IMR-90 (cell line): ENCODE data around the gene FRK. TPM values are rescaled to one million over a fixed set of nuclear protein-coding genes. Genes with fewer than 3 reads are reported as not detected.
A peak's percentile ranks its signal among the peaks of the same experiment; 100 is the strongest.

Experiments used
- ATAC-seq: fragments of 200-7000 bp; cut with Tn5 transposase; 2 replicates; pipeline ENCODE4 v1.9.1; 2020; ENCODE audit warnings: low read depth, mild to moderate bottlenecking, moderate library complexity
- BruUV-seq: library from RNA; stranded (reverse); fragments of 400-500 nt; replicated peaks from 2 replicates; lab custom pipeline; 2021; lab: Mats Ljungman, UMichigan
- CTCF ChIA-PET: fragments of 300-600 bp; formaldehyde crosslinking; extraction: SDS; loops from one replicate; lab custom pipeline; 2021; ENCODE audit warnings: antibody characterized with exemption; lab: Yijun Ruan, JAX
- POLR2A ChIA-PET: fragments of 300-600 bp; sonication (Branson Sonifier 250); formaldehyde crosslinking; loops from one replicate; lab custom pipeline; 2022; ENCODE audit warnings: antibody characterized with exemption; ENCODE audit not compliant: unreplicated experiment; lab: Charles Lee
- DNase-seq: peaks from one replicate; pipeline ENCODE4 v3.0.0; 2013
- H2AFZ ChIP-seq: replicated peaks from 2 replicates; pipeline ENCODE3; 2013; ENCODE audit warnings: low read length, mild to moderate bottlenecking; ENCODE audit not compliant: poor library complexity
- H2AK5ac ChIP-seq: 2 replicates; pipeline ENCODE4 v1.6.1; 2013; ENCODE audit warnings: low read depth, low read length, inconsistent platforms
- H2AK9ac ChIP-seq: replicated peaks from 2 replicates; pipeline ENCODE3; 2013; ENCODE audit warnings: mild to moderate bottlenecking, low read depth, low read length, moderate library complexity; ENCODE audit not compliant: poor library complexity
- H2BK120ac ChIP-seq: 2 replicates; pipeline ENCODE4 v1.6.1; 2013; ENCODE audit warnings: low read depth, low read length, inconsistent platforms
- H2BK15ac ChIP-seq: 3 replicates; pipeline ENCODE4 v1.6.1; 2013; ENCODE audit warnings: low read depth, low read length, inconsistent platforms
- H2BK20ac ChIP-seq: 2 replicates; pipeline ENCODE4 v1.6.1; 2013; ENCODE audit warnings: low read depth, mild to moderate bottlenecking, inconsistent platforms, low read length, moderate library complexity
- H2BK5ac ChIP-seq: 2 replicates; pipeline ENCODE4 v1.6.1; 2013; ENCODE audit warnings: mild to moderate bottlenecking, low read depth, low read length, inconsistent platforms; ENCODE audit not compliant: poor library complexity, severe bottlenecking
- H3K14ac ChIP-seq: replicated peaks from 2 replicates; pipeline ENCODE4 v1.6.1; 2013; ENCODE audit warnings: low read depth, low read length, inconsistent platforms
- H3K18ac ChIP-seq: 2 replicates; pipeline ENCODE4 v1.6.1; 2013; ENCODE audit warnings: low read depth, low read length, control low read depth
- H3K23ac ChIP-seq: 2 replicates; pipeline ENCODE4 v1.6.1; 2013; ENCODE audit warnings: low read depth, low read length, inconsistent platforms
- H3K27ac ChIP-seq: 2 replicates; pipeline ENCODE4 v1.5.1; 2013; ENCODE audit warnings: mild to moderate bottlenecking, control low read depth, low read length; ENCODE audit not compliant: insufficient read depth
- H3K27me3 ChIP-seq: 2 replicates; pipeline ENCODE4 v1.6.1; 2013; ENCODE audit warnings: low read length; ENCODE audit not compliant: control insufficient read depth, insufficient read depth
- H3K36me3 ChIP-seq: 2 replicates; pipeline ENCODE4 v1.6.1; 2013; ENCODE audit warnings: low read length, mixed read lengths; ENCODE audit not compliant: control insufficient read depth, insufficient read depth
- H3K4ac ChIP-seq: 2 replicates; pipeline ENCODE4 v1.6.1; 2013; ENCODE audit warnings: low read depth, low read length, inconsistent platforms
- H3K4me1 ChIP-seq: 2 replicates; pipeline ENCODE4 v1.6.1; 2013; ENCODE audit warnings: low read length, mixed read lengths; ENCODE audit not compliant: control insufficient read depth, insufficient read depth
- H3K4me2 ChIP-seq: 2 replicates; pipeline ENCODE4 v1.6.1; 2013; ENCODE audit warnings: low read depth, mild to moderate bottlenecking, control low read depth, low read length, moderate library complexity
- H3K4me3 ChIP-seq: 2 replicates; pipeline ENCODE4 v1.5.1; 2013; ENCODE audit warnings: low read depth, mild to moderate bottlenecking, control low read depth, low read length, moderate library complexity; ENCODE audit not compliant: insufficient read depth
- H3K56ac ChIP-seq: 2 replicates; pipeline ENCODE4 v1.6.1; 2013; ENCODE audit warnings: low read length, inconsistent platforms; ENCODE audit not compliant: insufficient read depth; ENCODE audit errors: extremely low read depth
- H3K79me1 ChIP-seq, 2 experiments: 2 replicates each; pipeline ENCODE4 v1.6.1; 2013; ENCODE audit warnings: low read length in 2 of 2, inconsistent platforms in 1 of 2, low read depth in 1 of 2
- H3K9ac ChIP-seq: 2 replicates; pipeline ENCODE4 v1.6.1; 2013; ENCODE audit warnings: low read depth, low read length, control low read depth
- H3K9me1 ChIP-seq: 2 replicates; pipeline ENCODE4 v1.6.1; 2013; ENCODE audit warnings: low read length, inconsistent platforms; ENCODE audit not compliant: insufficient read depth
- H3K9me3 ChIP-seq: 2 replicates; pipeline ENCODE4 v1.6.1; 2013; ENCODE audit warnings: low read length; ENCODE audit not compliant: control insufficient read depth, insufficient read depth
- H4K20me1 ChIP-seq: 2 replicates; pipeline ENCODE4 v1.6.1; 2013; ENCODE audit warnings: low read length, inconsistent platforms; ENCODE audit not compliant: insufficient read depth
- H4K5ac ChIP-seq: 2 replicates; pipeline ENCODE4 v1.6.1; 2013; ENCODE audit warnings: mild to moderate bottlenecking, low read depth, low read length, control low read depth
- H4K8ac ChIP-seq, 2 experiments: 2 replicates each; pipeline ENCODE4 v1.6.1; 2013; ENCODE audit warnings: low read depth in 2 of 2, low read length in 2 of 2, control low read depth in 1 of 2, inconsistent platforms in 1 of 2
- H4K91ac ChIP-seq: 2 replicates; pipeline ENCODE4 v1.6.1; 2013; ENCODE audit warnings: low read depth, low read length, inconsistent platforms; ENCODE audit not compliant: insufficient read depth
- CEBPB ChIP-seq: IDR thresholded peaks from 2 replicates; pipeline ENCODE4 v1.6.1; 2012; ENCODE audit warnings: low read depth, low read length, improper control_type of control experiment
- CHD1 ChIP-seq: IDR thresholded peaks from 2 replicates; pipeline ENCODE4 v1.6.1; 2012; ENCODE audit warnings: low read depth, low read length, improper control_type of control experiment
- CTCF ChIP-seq: conservative IDR thresholded peaks from 2 replicates; pipeline ENCODE4 v1.5.1; 2012; ENCODE audit warnings: mild to moderate bottlenecking, low read depth, low read length, improper control_type of control experiment
- FOS ChIP-seq: fragments of 150-350 bp; IDR thresholded peaks from 2 replicates; pipeline ENCODE4 v1.6.1; 2016; ENCODE audit warnings: low read depth, low read length
- MAZ ChIP-seq: IDR thresholded peaks from 2 replicates; pipeline ENCODE4 v1.6.1; 2012; ENCODE audit warnings: low read depth, mild to moderate bottlenecking, low read length, improper control_type of control experiment, moderate library complexity, borderline replicate concordance
- MXI1 ChIP-seq: IDR thresholded peaks from 2 replicates; pipeline ENCODE4 v1.6.1; 2012; ENCODE audit warnings: low read depth, mild to moderate bottlenecking, low read length, moderate library complexity, borderline replicate concordance
- POLR2A ChIP-seq: IDR thresholded peaks from 2 replicates; pipeline ENCODE4 v1.6.1; 2012; ENCODE audit warnings: mild to moderate bottlenecking, low read depth, low read length
- RAD21 ChIP-seq: IDR thresholded peaks from 2 replicates; pipeline ENCODE4 v1.6.1; 2012; ENCODE audit warnings: low read length, improper control_type of control experiment
- RFX5 ChIP-seq: IDR thresholded peaks from 2 replicates; pipeline ENCODE4 v1.8.0; 2012; ENCODE audit warnings: low read depth, mild to moderate bottlenecking, low read length, moderate library complexity
- USF2 ChIP-seq: fragments of 150-350 bp; IDR thresholded peaks from 2 replicates; pipeline ENCODE4 v1.6.1; 2017; ENCODE audit warnings: mild to moderate bottlenecking, antibody characterized with exemption, low read length, low read depth
- WGBS, 2 experiments: methylation state at CpG; one replicate each; pipeline versions ENCODE4 v1.1.5 to v1.1.7; 2013; ENCODE audit warnings: missing lambda C conversion rate in 2 of 2; ENCODE audit not compliant: insufficient read length in 1 of 2; ENCODE audit errors: extremely low coverage in 2 of 2; 5-methylcytosine and 5-hydroxymethylcytosine counted together
- dilution Hi-C: fragments of 300-500 bp; cut with HindIII; formaldehyde crosslinking; loops from one replicate; pipeline ENCODE4 v1.14.3; 2018; ENCODE audit warnings: low sequenced_read_pairs; ENCODE audit not compliant: unreplicated experiment
- in situ Hi-C: fragments of 300-500 bp; cut with MboI; formaldehyde crosslinking; loops from 3 replicates; pipeline ENCODE4 v1.14.3; 2019; ENCODE audit warnings: low sequenced_read_pairs, inconsistent platforms, mixed read lengths
- intact Hi-C: fragments of 100-400 bp; cut with micrococcal nuclease; formaldehyde crosslinking; loops from 2 replicates; pipeline ENCODE4 v1.10.0; 2022
- polyA plus RNA-seq, 3 experiments: library from polyadenylated mRNA; depleted of rRNA; stranded (reverse); fragments of >200 nt; gene quantifications; 2 replicates each; pipeline ENCODE4 v1.2.3, GENCODE V29; 2012; ENCODE audit warnings: low replicate concordance in 1 of 3
- total RNA-seq: library from RNA; depleted of rRNA; stranded (reverse); fragments of >200 nt; gene quantifications from 2 replicates; pipeline ENCODE4 v1.2.3, GENCODE V29; 2012

FRK gene
- total and polyA plus RNA-seq, 2 of the 4 experiments (the other 2 are of a cell fraction), result under 0.01 to 0.02 TPM

- peak overlapping the region; percentile 58 for H4K5ac ChIP-seq
- intact Hi-C loops (loop anchor here (10.0 kb wide), 2 partner anchors 187 to 403 kb away; no protein-coding TSS in a partner anchor), in situ Hi-C loops (no loop called here), dilution Hi-C loops (no loop called here)
- H3K14ac ChIP-seq, result no peak overlapping the region
- peak overlapping the region; percentile 18; the same call in 1 of the 3 replicates for H2BK15ac ChIP-seq
- H2AK9ac ChIP-seq, result no peak overlapping the region
- no peak overlapping the region for H4K8ac ChIP-seq
- no peak for DNase-seq
- no peaks in the 10 kb centered on the region for H3K9me1 ChIP-seq
- BruUV-seq, result no TSS peak
- H4K91ac ChIP-seq, result no peak overlapping the region
- ChIA-PET CTCF (interaction anchor here (0.6 to 1.6 kb wide), 3 partner anchors 51 to 78 kb away, joined by 3 read pairs; no protein-coding TSS in a partner anchor), POLR2A (no interaction called here)
- no peak for ATAC-seq
- H3K18ac ChIP-seq, result peak overlapping the region; percentile 84
- no peak overlapping the region; the same call in 1 of the 2 replicates for H3K9ac ChIP-seq
- H2BK120ac ChIP-seq, result 0 out of 2 replicates have a peak overlapping the region, but pooled peaks have one; percentile 4
- H3K9me3 ChIP-seq, result no peaks in the 10 kb centered on the region
- peak overlapping the region; percentile 43 for H3K56ac ChIP-seq
- no peaks in the 10 kb centered on the region for H3K79me1 ChIP-seq
- TF ChIP-seq MXI1 (no peak), RFX5 (no peak), MAZ (no peak), USF2 (no peak), CEBPB (no peak), CHD1 (no peak), FOS (no peak), RAD21 (no peak), POLR2A (no peak), CTCF (no peak)
- H3K4ac ChIP-seq, result no peak overlapping the region
- H2BK5ac ChIP-seq, result peak overlapping the region; percentile 1
- H2BK20ac ChIP-seq, result peak overlapping the region; percentile 2; the same call in 1 of the 2 replicates
- no peak overlapping the region for H3K4me3 ChIP-seq
- H3K4me2 ChIP-seq, result peak overlapping the region; percentile 40; the same call in 1 of the 2 replicates
- peaks cover 7% of the 10 kb centered on the region for H3K4me1 ChIP-seq
- H2AK5ac ChIP-seq, result no peak overlapping the region
- no peaks in the 10 kb centered on the region for H3K36me3 ChIP-seq
- no peak overlapping the region for H2AFZ ChIP-seq
- H3K23ac ChIP-seq, result no peak overlapping the region
- H3K27ac ChIP-seq, result peak overlapping the region; percentile 74; the same call in 1 of the 2 replicates
- no peaks in the 10 kb centered on the region for H3K27me3 ChIP-seq
- WGBS, 2 experiments, result no CpG with 5 or more reads among the region's 2 CpGs
- H4K20me1 ChIP-seq, result no peaks in the 10 kb centered on the region
Observed at GRCh38 chr6:116017546-116018295, 43.0 kb downstream of the FRK start.
